ENCODE data around the gene NAA38.

GRCh38 chr17:7852919-7853690, 4.3 kb downstream of the NAA38 start:
- no peak for TF ChIP-seq ZNF621 (tag by site-specific recombination; IDR thresholded peaks at IDR 0.05)
- TF ChIP-seq, protein P1, sequence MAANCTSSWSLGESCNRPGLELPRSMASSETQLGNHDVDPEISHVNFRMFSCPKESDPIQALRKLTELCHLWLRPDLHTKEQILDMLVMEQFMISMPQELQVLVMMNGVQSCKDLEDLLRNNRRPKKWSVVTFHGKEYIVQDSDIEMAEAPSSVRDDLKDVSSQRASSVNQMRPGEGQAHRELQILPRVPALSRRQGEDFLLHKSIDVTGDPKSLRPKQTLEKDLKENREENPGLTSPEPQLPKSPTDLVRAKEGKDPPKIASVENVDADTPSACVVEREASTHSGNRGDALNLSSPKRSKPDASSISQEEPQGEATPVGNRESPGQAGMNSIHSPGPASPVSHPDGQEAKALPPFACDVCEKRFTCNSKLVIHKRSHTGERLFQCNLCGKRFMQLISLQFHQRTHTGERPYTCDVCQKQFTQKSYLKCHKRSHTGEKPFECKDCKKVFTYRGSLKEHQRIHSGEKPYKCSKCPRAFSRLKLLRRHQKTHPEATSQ (tag by site-specific recombination; IDR thresholded peaks at IDR 0.05) = no peak
- TF ChIP-seq, protein P2, sequence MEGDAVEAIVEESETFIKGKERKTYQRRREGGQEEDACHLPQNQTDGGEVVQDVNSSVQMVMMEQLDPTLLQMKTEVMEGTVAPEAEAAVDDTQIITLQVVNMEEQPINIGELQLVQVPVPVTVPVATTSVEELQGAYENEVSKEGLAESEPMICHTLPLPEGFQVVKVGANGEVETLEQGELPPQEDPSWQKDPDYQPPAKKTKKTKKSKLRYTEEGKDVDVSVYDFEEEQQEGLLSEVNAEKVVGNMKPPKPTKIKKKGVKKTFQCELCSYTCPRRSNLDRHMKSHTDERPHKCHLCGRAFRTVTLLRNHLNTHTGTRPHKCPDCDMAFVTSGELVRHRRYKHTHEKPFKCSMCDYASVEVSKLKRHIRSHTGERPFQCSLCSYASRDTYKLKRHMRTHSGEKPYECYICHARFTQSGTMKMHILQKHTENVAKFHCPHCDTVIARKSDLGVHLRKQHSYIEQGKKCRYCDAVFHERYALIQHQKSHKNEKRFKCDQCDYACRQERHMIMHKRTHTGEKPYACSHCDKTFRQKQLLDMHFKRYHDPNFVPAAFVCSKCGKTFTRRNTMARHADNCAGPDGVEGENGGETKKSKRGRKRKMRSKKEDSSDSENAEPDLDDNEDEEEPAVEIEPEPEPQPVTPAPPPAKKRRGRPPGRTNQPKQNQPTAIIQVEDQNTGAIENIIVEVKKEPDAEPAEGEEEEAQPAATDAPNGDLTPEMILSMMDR (tag by site-specific recombination; IDR thresholded peaks at IDR 0.05) = no peak
- no peak for TF ChIP-seq ZNF140 (tag by site-specific recombination; IDR thresholded peaks at IDR 0.05)

Measured in HEK293 (cell line).